GM23248 (cell line): Measurements from ENCODE around the gene LMO3.

Experiments
- EZH2 ChIP-seq: fragments of 200-600 bp; sonication (generic); IDR thresholded peaks from 2 replicates; pipeline ENCODE4 v1.6.1; 2018; ENCODE audit warnings: antibody characterized with exemption, mild to moderate bottlenecking; ENCODE audit not compliant: insufficient read depth, poor library complexity, severe bottlenecking
- EZH2phosphoT487 ChIP-seq: fragments of 200-600 bp; sonication (generic); IDR thresholded peaks from 2 replicates; pipeline ENCODE4 v1.6.1; 2018; ENCODE audit warnings: antibody characterized with exemption, moderate library complexity, mild to moderate bottlenecking, low read depth; ENCODE audit not compliant: insufficient read depth

DNA sequence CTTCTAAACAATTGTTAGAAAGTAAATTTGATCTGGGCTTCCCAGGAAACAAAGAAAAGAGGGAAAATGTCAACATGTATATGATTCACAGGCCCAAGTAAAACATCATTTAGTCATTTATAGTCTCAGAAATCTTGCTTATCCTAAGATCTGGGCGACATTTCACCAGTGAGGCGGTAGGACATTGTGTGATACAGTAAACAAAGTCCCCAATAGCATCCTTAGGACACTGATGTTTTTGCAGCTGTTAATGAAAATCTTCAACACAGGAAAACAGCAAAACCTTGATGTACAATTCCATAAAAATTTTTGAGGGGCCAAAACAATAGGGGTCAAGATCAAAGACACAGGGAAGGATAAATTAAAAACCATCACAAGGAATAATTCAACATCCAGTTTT lies 20.2 kb downstream of the LMO3 start:
- TF ChIP-seq EZH2, result no peak
- no peak for TF ChIP-seq EZH2phosphoT487
